ENCODE results near the gene ZNF512B.

GRCh38 chr20:63952210-63952535 is 17.6 kb downstream of the ZNF512B start:
- TF ChIP-seq POLR2A (IDR thresholded peaks at IDR 0.05; ENCODE audit: low read length) (no peak), RAD21 (conservative IDR thresholded peaks at IDR 0.05 in 1 of 2, IDR thresholded peaks at IDR 0.05 in 1 of 2) (no peak), CTCF (IDR thresholded peaks at IDR 0.05) (no peak), USF2 (IDR thresholded peaks at IDR 0.05) (no peak), CHD4 (IDR thresholded peaks at IDR 0.05; ENCODE audit: borderline replicate concordance) (no peak), CEBPB (IDR thresholded peaks at IDR 0.05) (no peak)

Data from A549 (cell line).